Spleen (tissue), 11 donors: Measurements from ENCODE around the gene METTL1. TPM values are rescaled to one million over a fixed set of nuclear protein-coding genes. Genes with fewer than 3 reads are reported as not detected.
A peak's percentile ranks its signal among the peaks of the same experiment; 100 is the strongest.

Source experiments
- DNase-seq: peaks from one replicate; pipeline ENCODE4 v3.0.0-alpha.2; 2020
- H3K27ac ChIP-seq, 8 donors: fragments of 200-600 bp; sonication (generic) in 7 of 8; 1 replicate in 4 of 8; 2 replicates in 4 of 8; pipeline versions ENCODE4 v1.5.0 to v1.8.0; 2016 to 2021; ENCODE audit warnings: inconsistent platforms in 4 of 8, mild to moderate bottlenecking in 4 of 8, moderate library complexity in 1 of 8
- H3K27me3 ChIP-seq, 7 donors: fragments of 200-600 bp; sonication (generic) in 6 of 7; replicated peaks in 1 of 7; 1 replicate in 4 of 7; 2 replicates in 3 of 7; pipeline versions ENCODE4 v1.5.0 to v1.8.0; 2016 to 2021; ENCODE audit warnings: inconsistent platforms in 3 of 7, mild to moderate bottlenecking in 1 of 7
- H3K36me3 ChIP-seq, 6 donors: fragments of 200-600 bp; sonication (generic) in 5 of 6; 1 replicate in 4 of 6; 2 replicates in 2 of 6; pipeline versions ENCODE4 v1.5.0 to v1.8.0; 2016 to 2021; ENCODE audit warnings: inconsistent platforms in 2 of 6
- H3K4me1 ChIP-seq, 6 donors: fragments of 200-600 bp; sonication (generic) in 5 of 6; 1 replicate in 3 of 6; 2 replicates in 3 of 6; pipeline versions ENCODE4 v1.5.0 to v1.8.0; 2016 to 2021; ENCODE audit warnings: inconsistent platforms in 3 of 6
- H3K4me3 ChIP-seq, 8 donors: fragments of 200-600 bp; sonication (generic) in 7 of 8; 1 replicate in 4 of 8; 2 replicates in 4 of 8; pipeline versions ENCODE4 v1.5.0 to v1.8.0; 2016 to 2021; ENCODE audit warnings: inconsistent platforms in 4 of 8, mild to moderate bottlenecking in 4 of 8, moderate library complexity in 2 of 8
- H3K9me3 ChIP-seq, 8 donors: fragments of 200-600 bp; sonication (generic) in 7 of 8; 1 replicate in 4 of 8; 2 replicates in 4 of 8; pipeline versions ENCODE4 v1.5.0 to v1.8.0; 2016 to 2021; ENCODE audit warnings: inconsistent platforms in 4 of 8
- CTCF ChIP-seq, 11 experiments: fragments of 200-600 bp in 7 of 11; fragments of 450-650 bp in 4 of 11; sonication (generic) in 4 of 11; IDR thresholded peaks in 8 of 11; conservative IDR thresholded peaks in 3 of 11; 1 replicate in 7 of 11; 2 replicates in 4 of 11; pipeline versions ENCODE4 v1.4.0 to v1.8.0; 2016 to 2021; ENCODE audit warnings: antibody characterized with exemption in 11 of 11, inconsistent platforms in 4 of 11, mild to moderate bottlenecking in 1 of 11
- POLR2A ChIP-seq, 3 donors: fragments of 450-650 bp; IDR thresholded peaks; one replicate each; pipeline ENCODE4 v1.5.1; 2017; ENCODE audit warnings: antibody characterized with exemption in 3 of 3, mild to moderate bottlenecking in 1 of 3
- POLR2AphosphoS5 ChIP-seq, 3 donors: sonication (generic); formaldehyde crosslinking; IDR thresholded peaks; one replicate each; pipeline ENCODE4 v1.5.1; 2017; ENCODE audit warnings: antibody characterized with exemption in 3 of 3
- WGBS, 5 donors: extraction: QIAGEN DNeasy Blood & Tissue Kit in 3 of 5; methylation state at CpG; one replicate each; pipeline versions ENCODE4 v1.1.5 to v1.1.7; 2013 to 2018; 5-methylcytosine and 5-hydroxymethylcytosine counted together
- intact Hi-C: fragments of 100-400 bp; cut with DNase I; formaldehyde crosslinking; loops from one replicate; pipeline ENCODE4 v1.15.0; 2023; ENCODE audit warnings: low total_unique reads
- polyA plus RNA-seq, 3 donors: library from polyadenylated mRNA; stranded (reverse); fragments of 200-250 nt; gene quantifications; one replicate each; pipeline ENCODE4 v1.2.1, GENCODE V29; 2013
- total RNA-seq, 7 donors: library from RNA; depleted of rRNA in 3 of 7; stranded (reverse); fragments of >200 nt in 3 of 7; fragmentation: NEBNext Ultra II Directional in 4 of 7; extraction: Animal tissue kit (Norgen Biotek cat#: 25700) in 4 of 7; gene quantifications; one replicate each; pipeline versions ENCODE4 v1.1.0 to v1.2.1, GENCODE V29; 2016 to 2021
- donor health status: healthy with polysubstance abuse.
- donor health status: DM: no; HTN: no; CAD: no; lungs with moderate emphysema.
- donor health status: DM: no; HTN: no; CAD: no.
- donor health status: Bipolar disorder and iron deficiency.
- donor health status: healthy.
- donor health status: DM: no; HTN: no; CAD: no.
- donor health status: DM: yes; HTN: yes; CAD: no.

METTL1 gene
- total and polyA plus RNA-seq, 10 donors = 4.9 to 22.0 (median 14.5) TPM

DNA sequence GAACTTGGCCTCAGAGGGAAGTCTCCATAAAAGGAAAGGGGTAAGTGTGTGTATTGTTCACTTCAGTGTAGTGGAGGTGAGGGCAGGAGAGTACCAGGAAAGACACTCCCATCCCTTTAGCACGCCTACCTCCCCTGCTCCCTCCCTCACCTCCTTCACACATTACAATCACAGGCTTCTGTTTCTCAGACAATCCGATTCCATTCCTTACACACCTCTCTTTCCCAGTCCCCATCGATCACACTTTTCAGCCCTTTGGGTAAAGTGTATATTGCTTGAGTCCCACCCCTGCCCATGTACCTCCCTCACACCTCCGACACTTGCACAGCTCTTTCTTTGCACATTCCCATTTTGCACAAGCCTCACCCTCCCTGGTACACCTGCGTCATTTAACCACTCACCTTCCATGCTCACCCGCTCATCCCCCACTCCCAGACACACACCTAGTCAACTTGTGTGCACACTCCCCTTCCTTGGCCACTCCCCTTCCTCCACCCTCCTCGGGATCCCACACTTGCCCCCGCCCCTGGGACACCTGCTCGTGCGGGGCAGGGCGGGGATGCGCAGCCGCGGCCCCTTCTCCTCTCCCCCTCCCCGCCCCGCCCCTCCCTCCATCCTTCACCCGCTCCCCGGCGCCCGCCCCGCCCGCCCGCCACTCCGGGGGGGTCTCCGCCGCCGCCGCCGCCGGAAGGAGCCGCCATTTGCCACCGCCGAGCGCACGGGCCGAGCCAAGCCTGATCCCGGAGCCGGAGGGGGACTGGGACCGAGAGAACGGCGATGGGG is 17.3 kb downstream of the METTL1 start, which contains the start of gene MARCHF9:
Gene MARCHF9, plus strand, starts transcription at position 693 of the 783 bp plus-strand sequence. CDS start 426 bp downstream, outside the sequence.
- peak; percentile 94 for DNase-seq
- peak within 1 kb of the TSS; percentile 58 to 95 (median 70) for H3K4me3 ChIP-seq
- intact Hi-C loops = no loop called here
- TF ChIP-seq CTCF (IDR thresholded peaks at IDR 0.05 in 8 of 11, conservative IDR thresholded peaks at IDR 0.05 in 3 of 11) (no peak), POLR2AphosphoS5 (IDR thresholded peaks at IDR 0.05) (peak in 2 of 3 donors; percentile 59 to 63)
- H3K27me3 ChIP-seq = peaks cover 0 to 10% (median 0%) of the 10 kb centered on the region in 7 donors
- peaks cover 0 to 38% (median 28%) of the 10 kb centered on the region in 6 donors for H3K36me3 ChIP-seq
- WGBS, 5 donors = 1 to 3% (median 1%) methylated on average over 15 to 41 of the region's 41 CpGs
- peak within 1 kb of the TSS; percentile 65 to 95 (median 83) for H3K27ac ChIP-seq
- H3K9me3 ChIP-seq = no peaks in the 10 kb centered on the region
- H3K4me1 ChIP-seq = peaks cover 26 to 82% (median 55%) of the 10 kb centered on the region in 6 donors

- intact Hi-C loops = no loop called here
- TF ChIP-seq POLR2A (IDR thresholded peaks at IDR 0.05) = no peak
- TF ChIP-seq CTCF (IDR thresholded peaks at IDR 0.05 in 8 of 11, conservative IDR thresholded peaks at IDR 0.05 in 3 of 11) = no peak
- no peak for TF ChIP-seq POLR2AphosphoS5 (IDR thresholded peaks at IDR 0.05)
- no peak for DNase-seq
- Histone ChIP-seq H3K4me1 (peaks cover 26 to 78% (median 55%) of the 10 kb centered on the region in 6 donors), H3K27ac (peak overlapping the region in 6 of 8 donors; percentile 78 to 95 (median 86)), H3K36me3 (peaks cover 0 to 40% (median 29%) of the 10 kb centered on the region in 6 donors), H3K4me3 (peak overlapping the region in 2 of 8 donors; percentile 85 to 95), H3K27me3 (peaks cover 0 to 10% (median 0%) of the 10 kb centered on the region in 7 donors), H3K9me3 (no peaks in the 10 kb centered on the region)
- 24 to 52% (median 41%) methylated on average over 1 of the region's 1 CpG for WGBS, 5 donors
Observed at GRCh38 chr12:57753756-57754337, 18.1 kb downstream of the METTL1 start.

- DNase-seq = no peak
- intact Hi-C loops = no loop called here
- Histone ChIP-seq H3K9me3 (no peaks in the 10 kb centered on the region), H3K27ac (peak overlapping the region in 7 of 8 donors; percentile 64 to 93 (median 87)), H3K27me3 (peaks cover 0 to 10% (median 0%) of the 10 kb centered on the region in 7 donors), H3K4me1 (peaks cover 26 to 69% (median 55%) of the 10 kb centered on the region in 6 donors), H3K36me3 (peaks cover 0 to 40% (median 29%) of the 10 kb centered on the region in 6 donors), H3K4me3 (peak overlapping the region in 7 of 8 donors; percentile 67 to 89 (median 71))
- TF ChIP-seq POLR2AphosphoS5 (IDR thresholded peaks at IDR 0.05) = no peak
- no peak for TF ChIP-seq POLR2A (IDR thresholded peaks at IDR 0.05)
- no peak for TF ChIP-seq CTCF (IDR thresholded peaks at IDR 0.05 in 8 of 11, conservative IDR thresholded peaks at IDR 0.05 in 3 of 11)
- 2 to 8% (median 3%) methylated on average over 5 of the region's 5 CpGs for WGBS, 5 donors
Observed at GRCh38 chr12:57752668-57753000, 19.3 kb downstream of the METTL1 start.
